ENCODE measurements around the gene SPATA33.

SPATA33 gene

DNA sequence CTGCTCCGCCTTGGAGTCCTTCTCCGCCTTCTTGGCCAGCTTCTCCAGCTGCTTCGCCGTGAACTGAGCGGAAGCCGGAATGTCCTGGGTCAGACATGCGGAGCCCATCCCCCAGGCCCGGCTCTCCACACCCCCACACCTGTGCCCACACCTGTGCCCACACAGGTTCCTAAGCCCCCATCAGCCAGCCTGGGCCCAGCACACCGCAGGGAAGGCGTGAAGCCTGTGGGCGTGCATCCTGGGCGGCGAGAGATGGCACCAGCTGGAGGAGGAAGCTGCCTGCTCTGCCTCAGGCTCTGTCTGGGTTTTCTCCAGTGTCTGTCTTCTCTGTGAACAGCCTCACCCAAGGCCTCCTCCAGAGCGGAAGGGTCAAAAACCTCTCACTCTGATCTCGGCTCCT, 6.1 kb upstream of the SPATA33 start:
- WGBS: 97% methylated on average over 15 of the region's 15 CpGs
- no peak overlapping the region for H3K4ac ChIP-seq (ENCODE audit: low read depth in 1 of 2, low read length in 2 of 2)
- no peak overlapping the region for H2BK12ac ChIP-seq (ENCODE audit: low read length in 2 of 2)
- H3K27me3 ChIP-seq (ENCODE audit: control insufficient read depth in 1 of 2, insufficient read depth in 1 of 2, low read length in 2 of 2): no peaks in the 10 kb centered on the region
- H4K91ac ChIP-seq (ENCODE audit: low read length): no peak overlapping the region
- H3K4me2 ChIP-seq (ENCODE audit: low read length, poor library complexity, severe bottlenecking): no peak overlapping the region
- no peak for DNase-seq
- H3K23ac ChIP-seq (ENCODE audit: low read length in 2 of 2): no peak overlapping the region
- peaks cover 10% of the 10 kb centered on the region for H3K79me1 ChIP-seq (replicated peaks; ENCODE audit: low read length, poor library complexity, severe bottlenecking)
- no peak overlapping the region for H2BK5ac ChIP-seq (ENCODE audit: low read depth, low read length, poor library complexity, severe bottlenecking)
- H3K27ac ChIP-seq (ENCODE audit: low read length, poor library complexity, severe bottlenecking): no peak overlapping the region
- H2BK120ac ChIP-seq (ENCODE audit: low read depth, low read length): no peak overlapping the region
- no peak overlapping the region for H4K8ac ChIP-seq (ENCODE audit: low read length)
- no peak overlapping the region for H3K4me3 ChIP-seq (ENCODE audit: insufficient read depth in 1 of 2, low read depth in 1 of 2, low read length in 2 of 2)
- no peak overlapping the region for H2AFZ ChIP-seq (ENCODE audit: low read depth, low read length)
- H3K9me3 ChIP-seq (ENCODE audit: control insufficient read depth, low read length): no peaks in the 10 kb centered on the region
- H3K4me1 ChIP-seq (ENCODE audit: control insufficient read depth, insufficient read depth, low read depth, low read length): peaks cover 6% of the 10 kb centered on the region
- no peak overlapping the region for H2AK5ac ChIP-seq (ENCODE audit: low read length, severe bottlenecking)
- no peak overlapping the region for H2BK15ac ChIP-seq (ENCODE audit: low read depth, poor library complexity, severe bottlenecking)
- H3K14ac ChIP-seq (ENCODE audit: low read length in 2 of 2): no peak overlapping the region
- peaks cover 36 to 65% of the 10 kb centered on the region in 2 experiments for H3K36me3 ChIP-seq (ENCODE audit: control insufficient read depth in 1 of 2, insufficient read depth in 2 of 2, low read depth in 1 of 2, low read length in 2 of 2)
- no peak overlapping the region for H3K9ac ChIP-seq (ENCODE audit: low read length)
- H3K18ac ChIP-seq (ENCODE audit: low read depth in 1 of 2, low read length in 2 of 2): no peak overlapping the region

DNA sequence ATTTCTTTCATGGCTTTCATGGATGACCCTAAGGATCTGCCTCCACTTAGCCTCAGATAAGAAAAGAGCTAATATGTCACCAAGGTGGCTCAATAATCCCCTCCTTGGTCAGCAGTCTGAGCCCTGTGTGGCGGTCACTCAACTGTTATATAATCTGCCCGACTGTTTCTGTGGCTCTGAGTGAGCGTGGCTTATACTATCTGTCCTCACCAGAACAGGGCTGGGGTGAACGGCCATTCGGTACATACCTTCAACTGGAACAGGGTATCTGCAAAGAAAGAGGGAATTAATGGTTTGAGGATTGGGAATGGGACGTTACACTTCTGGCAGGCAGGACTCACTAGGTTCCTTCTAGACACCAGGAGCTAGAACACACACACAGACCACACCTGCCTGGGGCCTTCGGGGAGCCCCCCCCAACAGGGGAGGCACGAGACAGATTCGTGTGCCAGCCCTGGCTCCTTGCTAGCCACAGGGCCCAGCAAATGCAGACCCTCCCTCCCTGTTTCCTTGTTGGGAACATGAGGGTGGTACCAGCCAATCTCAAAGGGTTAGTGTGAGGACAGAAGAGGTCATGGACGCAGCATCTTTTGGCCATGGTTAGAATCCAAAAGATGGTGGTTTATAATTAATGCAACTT, 3.9 kb upstream of the SPATA33 start:
- no peak overlapping the region for H2BK15ac ChIP-seq (ENCODE audit: low read depth, poor library complexity, severe bottlenecking)
- no peak overlapping the region for H3K4me2 ChIP-seq (ENCODE audit: low read length, poor library complexity, severe bottlenecking)
- H3K9ac ChIP-seq (ENCODE audit: low read length): no peak overlapping the region
- no peak overlapping the region for H2AK5ac ChIP-seq (ENCODE audit: low read length, severe bottlenecking)
- H3K4ac ChIP-seq (ENCODE audit: low read depth in 1 of 2, low read length in 2 of 2): no peak overlapping the region
- no peak overlapping the region for H2BK5ac ChIP-seq (ENCODE audit: low read depth, low read length, poor library complexity, severe bottlenecking)
- H2AFZ ChIP-seq (ENCODE audit: low read depth, low read length): no peak overlapping the region
- peaks cover 9% of the 10 kb centered on the region for H3K79me1 ChIP-seq (replicated peaks; ENCODE audit: low read length, poor library complexity, severe bottlenecking)
- H3K9me3 ChIP-seq (ENCODE audit: control insufficient read depth, low read length): no peaks in the 10 kb centered on the region
- peaks cover 24 to 48% of the 10 kb centered on the region in 2 experiments for H3K36me3 ChIP-seq (ENCODE audit: control insufficient read depth in 1 of 2, insufficient read depth in 2 of 2, low read depth in 1 of 2, low read length in 2 of 2)
- H4K91ac ChIP-seq (ENCODE audit: low read length): no peak overlapping the region
- no peak overlapping the region for H3K18ac ChIP-seq (ENCODE audit: low read depth in 1 of 2, low read length in 2 of 2)
- no peak for DNase-seq
- no peaks in the 10 kb centered on the region for H3K27me3 ChIP-seq (ENCODE audit: control insufficient read depth in 1 of 2, insufficient read depth in 1 of 2, low read length in 2 of 2)
- no peak overlapping the region for H4K8ac ChIP-seq (ENCODE audit: low read length)
- no peak overlapping the region for H2BK12ac ChIP-seq (ENCODE audit: low read length in 2 of 2)
- H3K27ac ChIP-seq (ENCODE audit: low read length, poor library complexity, severe bottlenecking): no peak overlapping the region
- no peak overlapping the region for H2BK120ac ChIP-seq (ENCODE audit: low read depth, low read length)
- H3K14ac ChIP-seq (ENCODE audit: low read length in 2 of 2): no peak overlapping the region
- H3K4me3 ChIP-seq (ENCODE audit: insufficient read depth in 1 of 2, low read depth in 1 of 2, low read length in 2 of 2): no peak overlapping the region
- no peak overlapping the region for H3K23ac ChIP-seq (ENCODE audit: low read length in 2 of 2)
- H3K4me1 ChIP-seq (ENCODE audit: control insufficient read depth, insufficient read depth, low read depth, low read length): peaks cover 12% of the 10 kb centered on the region
- 97% methylated on average over 8 of the region's 10 CpGs for WGBS

DNA sequence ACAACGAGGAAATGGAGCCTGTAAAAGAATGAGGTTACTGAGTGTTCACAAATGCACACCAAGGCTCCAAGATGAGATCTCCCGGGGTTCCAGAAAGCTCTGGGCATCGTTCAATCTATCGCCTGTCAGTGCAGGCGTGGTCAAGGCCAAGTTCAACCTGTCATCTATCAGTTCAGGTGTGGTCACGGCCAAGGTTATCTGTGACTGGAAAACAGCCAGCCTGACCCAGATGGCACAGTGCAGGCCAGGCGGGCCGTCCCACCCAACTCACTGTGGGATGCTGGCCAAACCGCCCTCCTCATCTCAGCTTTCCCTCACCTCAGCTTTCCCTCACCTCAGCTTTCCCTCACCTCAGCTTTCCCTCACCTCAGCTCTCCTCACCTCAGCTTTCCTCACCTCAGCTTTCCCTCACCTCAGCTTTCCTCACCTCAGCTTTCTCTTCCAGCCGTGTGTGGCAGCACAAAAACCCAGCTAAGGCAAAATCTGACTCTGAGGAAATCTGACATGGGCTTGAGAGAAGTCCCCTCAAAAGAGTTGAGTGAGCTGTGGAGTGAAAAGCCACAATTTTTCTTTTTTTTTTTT, 2.5 kb upstream of the SPATA33 start:
- no peak overlapping the region for H3K4ac ChIP-seq (ENCODE audit: low read depth in 1 of 2, low read length in 2 of 2)
- 96% methylated on average over 10 of the region's 10 CpGs for WGBS
- H2BK120ac ChIP-seq (ENCODE audit: low read depth, low read length): no peak overlapping the region
- H3K4me1 ChIP-seq (ENCODE audit: control insufficient read depth, insufficient read depth, low read depth, low read length): peaks cover 16% of the 10 kb centered on the region
- H3K36me3 ChIP-seq (ENCODE audit: control insufficient read depth in 1 of 2, insufficient read depth in 2 of 2, low read depth in 1 of 2, low read length in 2 of 2): peaks cover 23 to 38% of the 10 kb centered on the region in 2 experiments
- no peak overlapping the region for H2BK15ac ChIP-seq (ENCODE audit: low read depth, poor library complexity, severe bottlenecking)
- no peak overlapping the region for H3K4me3 ChIP-seq (ENCODE audit: insufficient read depth in 1 of 2, low read depth in 1 of 2, low read length in 2 of 2)
- H3K9me3 ChIP-seq (ENCODE audit: control insufficient read depth, low read length): no peaks in the 10 kb centered on the region
- H3K9ac ChIP-seq (ENCODE audit: low read length): no peak overlapping the region
- H3K18ac ChIP-seq (ENCODE audit: low read depth in 1 of 2, low read length in 2 of 2): no peak overlapping the region
- peaks cover 17% of the 10 kb centered on the region for H3K79me1 ChIP-seq (replicated peaks; ENCODE audit: low read length, poor library complexity, severe bottlenecking)
- no peak for DNase-seq
- no peak overlapping the region for H2AK5ac ChIP-seq (ENCODE audit: low read length, severe bottlenecking)
- H2AFZ ChIP-seq (ENCODE audit: low read depth, low read length): no peak overlapping the region
- no peak overlapping the region for H2BK5ac ChIP-seq (ENCODE audit: low read depth, low read length, poor library complexity, severe bottlenecking)
- H2BK12ac ChIP-seq (ENCODE audit: low read length in 2 of 2): no peak overlapping the region
- H4K8ac ChIP-seq (ENCODE audit: low read length): no peak overlapping the region
- no peak overlapping the region for H3K4me2 ChIP-seq (ENCODE audit: low read length, poor library complexity, severe bottlenecking)
- H3K14ac ChIP-seq (ENCODE audit: low read length in 2 of 2): no peak overlapping the region
- no peaks in the 10 kb centered on the region for H3K27me3 ChIP-seq (ENCODE audit: control insufficient read depth in 1 of 2, insufficient read depth in 1 of 2, low read length in 2 of 2)
- no peak overlapping the region for H3K27ac ChIP-seq (ENCODE audit: low read length, poor library complexity, severe bottlenecking)
- no peak overlapping the region for H4K91ac ChIP-seq (ENCODE audit: low read length)
- no peak overlapping the region for H3K23ac ChIP-seq (ENCODE audit: low read length in 2 of 2)

DNA sequence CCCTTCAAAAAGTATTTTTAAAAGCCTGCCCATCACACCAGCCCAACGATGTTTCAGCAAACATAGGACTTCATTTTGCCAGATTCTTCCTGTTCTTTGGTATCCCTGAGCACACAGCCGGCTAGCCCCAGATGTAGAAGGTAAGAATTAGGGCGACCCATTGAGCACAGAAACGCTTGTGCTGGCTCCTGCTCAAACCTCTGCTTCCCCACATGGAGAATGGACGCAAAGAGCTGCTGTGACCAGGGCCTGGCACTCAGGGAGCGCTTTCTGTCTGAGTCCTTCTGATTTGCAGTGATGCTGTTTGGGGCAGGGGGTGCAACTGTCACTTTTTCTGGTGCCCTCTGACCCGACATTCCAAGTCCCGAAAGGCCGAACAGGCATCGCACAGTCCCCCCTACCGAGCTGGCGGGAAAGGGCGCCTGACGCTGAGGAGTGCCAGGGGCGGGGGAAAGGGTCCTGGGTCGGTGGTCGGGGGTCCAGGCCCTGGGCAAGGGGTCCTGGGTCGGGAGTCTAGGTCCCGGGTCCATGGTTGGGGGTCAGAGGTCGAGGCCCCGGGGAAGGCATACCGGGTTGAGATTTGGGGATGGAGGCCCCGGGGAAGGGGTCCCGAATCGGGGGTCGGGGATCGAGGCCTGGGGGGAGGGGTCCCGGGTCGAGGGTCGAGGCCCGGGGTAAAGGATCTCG, 1.1 kb upstream of the SPATA33 start:
- Histone ChIP-seq H3K79me1 (replicated peaks; ENCODE audit: low read length, poor library complexity, severe bottlenecking) (peaks cover 22% of the 10 kb centered on the region), H4K91ac (ENCODE audit: low read length) (no peak overlapping the region), H2BK15ac (ENCODE audit: low read depth, poor library complexity, severe bottlenecking) (no peak overlapping the region), H3K18ac (ENCODE audit: low read depth in 1 of 2, low read length in 2 of 2) (no peak overlapping the region), H3K4me2 (ENCODE audit: low read length, poor library complexity, severe bottlenecking) (peak overlapping the region; percentile 31), H3K4me3 (ENCODE audit: insufficient read depth in 1 of 2, low read depth in 1 of 2, low read length in 2 of 2) (peak overlapping the region; percentile 89 to 96), H3K36me3 (ENCODE audit: control insufficient read depth in 1 of 2, insufficient read depth in 2 of 2, low read depth in 1 of 2, low read length in 2 of 2) (peaks cover 33 to 36% of the 10 kb centered on the region in 2 experiments), H3K9me3 (ENCODE audit: control insufficient read depth, low read length) (no peaks in the 10 kb centered on the region), H2BK120ac (ENCODE audit: low read depth, low read length) (peak overlapping the region; percentile 71), H2AK5ac (ENCODE audit: low read length, severe bottlenecking) (no peak overlapping the region), H3K27ac (ENCODE audit: low read length, poor library complexity, severe bottlenecking) (no peak overlapping the region), H3K4me1 (ENCODE audit: control insufficient read depth, insufficient read depth, low read depth, low read length) (peaks cover 16% of the 10 kb centered on the region), H2BK12ac (ENCODE audit: low read length in 2 of 2) (no peak overlapping the region), H3K4ac (ENCODE audit: low read depth in 1 of 2, low read length in 2 of 2) (peak overlapping the region in 1 of 2 experiments; percentile 35), H2BK5ac (ENCODE audit: low read depth, low read length, poor library complexity, severe bottlenecking) (no peak overlapping the region), H3K27me3 (ENCODE audit: control insufficient read depth in 1 of 2, insufficient read depth in 1 of 2, low read length in 2 of 2) (no peaks in the 10 kb centered on the region), H4K8ac (ENCODE audit: low read length) (no peak overlapping the region), H2AFZ (ENCODE audit: low read depth, low read length) (no peak overlapping the region), H3K23ac (ENCODE audit: low read length in 2 of 2) (peak overlapping the region in 1 of 2 experiments; percentile 70), H3K14ac (ENCODE audit: low read length in 2 of 2) (no peak overlapping the region), H3K9ac (ENCODE audit: low read length) (peak overlapping the region; percentile 93)
- WGBS: 56% methylated on average over 32 of the region's 32 CpGs
- no peak for DNase-seq

Measured in mesenchymal stem cell (in vitro differentiated cells and primary cell).